ENCODE measurements around the gene DET1.

DNA sequence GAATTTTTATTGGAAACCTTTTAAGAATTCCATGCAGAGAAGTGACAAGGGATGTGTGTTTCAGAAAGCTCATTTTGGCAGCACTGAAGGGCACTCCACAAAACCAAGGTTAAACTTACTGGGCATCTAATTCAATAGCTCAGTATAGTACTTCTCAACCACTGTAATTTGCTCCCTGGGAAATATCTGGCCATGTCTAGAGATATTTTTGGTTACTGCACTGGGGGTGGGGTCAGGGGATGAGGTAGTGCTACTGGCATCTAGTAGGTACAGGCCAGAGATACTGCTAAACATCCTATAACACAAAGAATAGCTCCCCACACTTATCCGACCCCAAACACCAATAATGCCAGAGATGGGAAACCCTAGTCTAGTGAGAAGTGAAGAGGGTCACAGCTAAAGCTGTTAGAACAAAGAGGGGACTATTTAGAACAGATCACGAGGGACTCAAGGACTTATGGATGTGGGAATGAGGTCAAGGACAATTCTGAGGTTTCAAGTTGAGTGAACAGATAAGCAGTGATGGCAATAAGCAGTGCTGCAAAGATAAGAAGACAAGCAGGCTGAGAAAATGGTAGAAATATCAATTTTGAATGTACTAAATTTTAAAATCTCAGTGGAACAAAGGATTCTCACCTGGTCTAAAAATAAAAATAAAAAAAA, 82.5 kb downstream of the DET1 start:
- TF ChIP-seq CBFB (CRISPR knock-in tag; IDR thresholded peaks at IDR 0.05), result no peak
- no peak for TF ChIP-seq MEF2D (CRISPR knock-in tag; IDR thresholded peaks at IDR 0.05)
- TF ChIP-seq TRAFD1 (CRISPR knock-in tag; IDR thresholded peaks at IDR 0.05; ENCODE audit: borderline replicate concordance), result no peak
- TF ChIP-seq ZNF703 (CRISPR knock-in tag; IDR thresholded peaks at IDR 0.05; ENCODE audit: borderline replicate concordance), result no peak
- TF ChIP-seq NR1H2 (CRISPR knock-in tag; IDR thresholded peaks at IDR 0.05; ENCODE audit: borderline replicate concordance, low read depth), result no peak
- no peak for TF ChIP-seq PHF21A (CRISPR knock-in tag; IDR thresholded peaks at IDR 0.05)
- no peak for TF ChIP-seq ZNF777 (CRISPR knock-in tag; IDR thresholded peaks at IDR 0.05)
- no peak for TF ChIP-seq ZNF558 (CRISPR knock-in tag; IDR thresholded peaks at IDR 0.05; ENCODE audit: borderline replicate concordance)
- no peak for TF ChIP-seq CTCF (CRISPR knock-in tag; IDR thresholded peaks at IDR 0.05)
- TF ChIP-seq, protein P1, sequence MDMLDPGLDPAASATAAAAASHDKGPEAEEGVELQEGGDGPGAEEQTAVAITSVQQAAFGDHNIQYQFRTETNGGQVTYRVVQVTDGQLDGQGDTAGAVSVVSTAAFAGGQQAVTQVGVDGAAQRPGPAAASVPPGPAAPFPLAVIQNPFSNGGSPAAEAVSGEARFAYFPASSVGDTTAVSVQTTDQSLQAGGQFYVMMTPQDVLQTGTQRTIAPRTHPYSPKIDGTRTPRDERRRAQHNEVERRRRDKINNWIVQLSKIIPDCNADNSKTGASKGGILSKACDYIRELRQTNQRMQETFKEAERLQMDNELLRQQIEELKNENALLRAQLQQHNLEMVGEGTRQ (IDR thresholded peaks at IDR 0.05; ENCODE audit: low read depth, low read length), result no peak; the same call in 1 of the 2 replicates
- TF ChIP-seq, protein P1 (CRISPR knock-in tag; IDR thresholded peaks at IDR 0.05; ENCODE audit: borderline replicate concordance), result no peak
- TF ChIP-seq ZUFSP (CRISPR knock-in tag; IDR thresholded peaks at IDR 0.05; ENCODE audit: borderline replicate concordance), result no peak
- TF ChIP-seq GLI4 (CRISPR knock-in tag; IDR thresholded peaks at IDR 0.05; ENCODE audit: borderline replicate concordance), result no peak
- no peak for TF ChIP-seq GABPA (IDR thresholded peaks at IDR 0.05; ENCODE audit: low read depth, low read length)
- TF ChIP-seq GABPA (CRISPR knock-in tag; IDR thresholded peaks at IDR 0.05; ENCODE audit: low read depth), result no peak
- TF ChIP-seq CHD2 (IDR thresholded peaks at IDR 0.05; ENCODE audit: low read depth, low read length), result no peak
